ENCODE data around the gene MGA.

DNA sequence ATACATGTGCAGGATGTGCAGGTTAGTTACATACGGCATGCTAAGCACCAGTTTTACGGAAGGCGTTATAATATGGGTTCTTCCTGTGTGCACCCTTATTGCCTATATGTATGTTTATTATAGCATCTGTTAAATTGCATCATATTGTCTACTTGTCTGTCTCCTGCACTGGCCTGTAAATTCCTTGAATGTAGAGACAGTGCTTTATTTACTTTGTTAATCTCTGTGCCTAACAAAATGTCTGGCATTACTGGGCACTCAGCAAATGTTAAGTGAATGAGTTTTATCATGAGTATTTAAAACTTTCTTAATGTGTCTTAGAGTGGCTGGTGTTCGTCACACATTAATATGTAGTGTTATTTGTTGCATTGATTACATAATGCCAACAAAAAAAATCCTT, 23.8 kb downstream of the MGA start:
- TF ChIP-seq, protein P1, sequence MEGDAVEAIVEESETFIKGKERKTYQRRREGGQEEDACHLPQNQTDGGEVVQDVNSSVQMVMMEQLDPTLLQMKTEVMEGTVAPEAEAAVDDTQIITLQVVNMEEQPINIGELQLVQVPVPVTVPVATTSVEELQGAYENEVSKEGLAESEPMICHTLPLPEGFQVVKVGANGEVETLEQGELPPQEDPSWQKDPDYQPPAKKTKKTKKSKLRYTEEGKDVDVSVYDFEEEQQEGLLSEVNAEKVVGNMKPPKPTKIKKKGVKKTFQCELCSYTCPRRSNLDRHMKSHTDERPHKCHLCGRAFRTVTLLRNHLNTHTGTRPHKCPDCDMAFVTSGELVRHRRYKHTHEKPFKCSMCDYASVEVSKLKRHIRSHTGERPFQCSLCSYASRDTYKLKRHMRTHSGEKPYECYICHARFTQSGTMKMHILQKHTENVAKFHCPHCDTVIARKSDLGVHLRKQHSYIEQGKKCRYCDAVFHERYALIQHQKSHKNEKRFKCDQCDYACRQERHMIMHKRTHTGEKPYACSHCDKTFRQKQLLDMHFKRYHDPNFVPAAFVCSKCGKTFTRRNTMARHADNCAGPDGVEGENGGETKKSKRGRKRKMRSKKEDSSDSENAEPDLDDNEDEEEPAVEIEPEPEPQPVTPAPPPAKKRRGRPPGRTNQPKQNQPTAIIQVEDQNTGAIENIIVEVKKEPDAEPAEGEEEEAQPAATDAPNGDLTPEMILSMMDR (conservative IDR thresholded peaks at IDR 0.05; ENCODE audit: low read depth in 2 of 2) = no peak
- TF ChIP-seq, protein P2, sequence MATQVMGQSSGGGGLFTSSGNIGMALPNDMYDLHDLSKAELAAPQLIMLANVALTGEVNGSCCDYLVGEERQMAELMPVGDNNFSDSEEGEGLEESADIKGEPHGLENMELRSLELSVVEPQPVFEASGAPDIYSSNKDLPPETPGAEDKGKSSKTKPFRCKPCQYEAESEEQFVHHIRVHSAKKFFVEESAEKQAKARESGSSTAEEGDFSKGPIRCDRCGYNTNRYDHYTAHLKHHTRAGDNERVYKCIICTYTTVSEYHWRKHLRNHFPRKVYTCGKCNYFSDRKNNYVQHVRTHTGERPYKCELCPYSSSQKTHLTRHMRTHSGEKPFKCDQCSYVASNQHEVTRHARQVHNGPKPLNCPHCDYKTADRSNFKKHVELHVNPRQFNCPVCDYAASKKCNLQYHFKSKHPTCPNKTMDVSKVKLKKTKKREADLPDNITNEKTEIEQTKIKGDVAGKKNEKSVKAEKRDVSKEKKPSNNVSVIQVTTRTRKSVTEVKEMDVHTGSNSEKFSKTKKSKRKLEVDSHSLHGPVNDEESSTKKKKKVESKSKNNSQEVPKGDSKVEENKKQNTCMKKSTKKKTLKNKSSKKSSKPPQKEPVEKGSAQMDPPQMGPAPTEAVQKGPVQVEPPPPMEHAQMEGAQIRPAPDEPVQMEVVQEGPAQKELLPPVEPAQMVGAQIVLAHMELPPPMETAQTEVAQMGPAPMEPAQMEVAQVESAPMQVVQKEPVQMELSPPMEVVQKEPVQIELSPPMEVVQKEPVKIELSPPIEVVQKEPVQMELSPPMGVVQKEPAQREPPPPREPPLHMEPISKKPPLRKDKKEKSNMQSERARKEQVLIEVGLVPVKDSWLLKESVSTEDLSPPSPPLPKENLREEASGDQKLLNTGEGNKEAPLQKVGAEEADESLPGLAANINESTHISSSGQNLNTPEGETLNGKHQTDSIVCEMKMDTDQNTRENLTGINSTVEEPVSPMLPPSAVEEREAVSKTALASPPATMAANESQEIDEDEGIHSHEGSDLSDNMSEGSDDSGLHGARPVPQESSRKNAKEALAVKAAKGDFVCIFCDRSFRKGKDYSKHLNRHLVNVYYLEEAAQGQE (IDR thresholded peaks at IDR 0.05; ENCODE audit: unreplicated experiment) = no peak
- TF ChIP-seq POLR2AphosphoS5 (IDR thresholded peaks at IDR 0.05; ENCODE audit: low read depth) (no peak), EZH2 (IDR thresholded peaks at IDR 0.05; ENCODE audit: low read depth, unreplicated experiment) (no peak), STAT1 (IDR thresholded peaks at IDR 0.05; ENCODE audit: unreplicated experiment) (no peak), EZH2phosphoT487 (IDR thresholded peaks at IDR 0.05; ENCODE audit: unreplicated experiment) (no peak), JUNB (IDR thresholded peaks at IDR 0.05; ENCODE audit: unreplicated experiment) (no peak), CREB1 (CRISPR knock-in tag; IDR thresholded peaks at IDR 0.05; ENCODE audit: low read depth) (no peak), NANOG (IDR thresholded peaks at IDR 0.05; ENCODE audit: borderline replicate concordance) (no peak), ZNF114 (CRISPR knock-in tag; IDR thresholded peaks at IDR 0.05) (no peak)
- TF ChIP-seq, protein P3, sequence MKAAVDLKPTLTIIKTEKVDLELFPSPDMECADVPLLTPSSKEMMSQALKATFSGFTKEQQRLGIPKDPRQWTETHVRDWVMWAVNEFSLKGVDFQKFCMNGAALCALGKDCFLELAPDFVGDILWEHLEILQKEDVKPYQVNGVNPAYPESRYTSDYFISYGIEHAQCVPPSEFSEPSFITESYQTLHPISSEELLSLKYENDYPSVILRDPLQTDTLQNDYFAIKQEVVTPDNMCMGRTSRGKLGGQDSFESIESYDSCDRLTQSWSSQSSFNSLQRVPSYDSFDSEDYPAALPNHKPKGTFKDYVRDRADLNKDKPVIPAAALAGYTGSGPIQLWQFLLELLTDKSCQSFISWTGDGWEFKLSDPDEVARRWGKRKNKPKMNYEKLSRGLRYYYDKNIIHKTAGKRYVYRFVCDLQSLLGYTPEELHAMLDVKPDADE (IDR thresholded peaks at IDR 0.05) = no peak
- TF ChIP-seq, protein P4, sequence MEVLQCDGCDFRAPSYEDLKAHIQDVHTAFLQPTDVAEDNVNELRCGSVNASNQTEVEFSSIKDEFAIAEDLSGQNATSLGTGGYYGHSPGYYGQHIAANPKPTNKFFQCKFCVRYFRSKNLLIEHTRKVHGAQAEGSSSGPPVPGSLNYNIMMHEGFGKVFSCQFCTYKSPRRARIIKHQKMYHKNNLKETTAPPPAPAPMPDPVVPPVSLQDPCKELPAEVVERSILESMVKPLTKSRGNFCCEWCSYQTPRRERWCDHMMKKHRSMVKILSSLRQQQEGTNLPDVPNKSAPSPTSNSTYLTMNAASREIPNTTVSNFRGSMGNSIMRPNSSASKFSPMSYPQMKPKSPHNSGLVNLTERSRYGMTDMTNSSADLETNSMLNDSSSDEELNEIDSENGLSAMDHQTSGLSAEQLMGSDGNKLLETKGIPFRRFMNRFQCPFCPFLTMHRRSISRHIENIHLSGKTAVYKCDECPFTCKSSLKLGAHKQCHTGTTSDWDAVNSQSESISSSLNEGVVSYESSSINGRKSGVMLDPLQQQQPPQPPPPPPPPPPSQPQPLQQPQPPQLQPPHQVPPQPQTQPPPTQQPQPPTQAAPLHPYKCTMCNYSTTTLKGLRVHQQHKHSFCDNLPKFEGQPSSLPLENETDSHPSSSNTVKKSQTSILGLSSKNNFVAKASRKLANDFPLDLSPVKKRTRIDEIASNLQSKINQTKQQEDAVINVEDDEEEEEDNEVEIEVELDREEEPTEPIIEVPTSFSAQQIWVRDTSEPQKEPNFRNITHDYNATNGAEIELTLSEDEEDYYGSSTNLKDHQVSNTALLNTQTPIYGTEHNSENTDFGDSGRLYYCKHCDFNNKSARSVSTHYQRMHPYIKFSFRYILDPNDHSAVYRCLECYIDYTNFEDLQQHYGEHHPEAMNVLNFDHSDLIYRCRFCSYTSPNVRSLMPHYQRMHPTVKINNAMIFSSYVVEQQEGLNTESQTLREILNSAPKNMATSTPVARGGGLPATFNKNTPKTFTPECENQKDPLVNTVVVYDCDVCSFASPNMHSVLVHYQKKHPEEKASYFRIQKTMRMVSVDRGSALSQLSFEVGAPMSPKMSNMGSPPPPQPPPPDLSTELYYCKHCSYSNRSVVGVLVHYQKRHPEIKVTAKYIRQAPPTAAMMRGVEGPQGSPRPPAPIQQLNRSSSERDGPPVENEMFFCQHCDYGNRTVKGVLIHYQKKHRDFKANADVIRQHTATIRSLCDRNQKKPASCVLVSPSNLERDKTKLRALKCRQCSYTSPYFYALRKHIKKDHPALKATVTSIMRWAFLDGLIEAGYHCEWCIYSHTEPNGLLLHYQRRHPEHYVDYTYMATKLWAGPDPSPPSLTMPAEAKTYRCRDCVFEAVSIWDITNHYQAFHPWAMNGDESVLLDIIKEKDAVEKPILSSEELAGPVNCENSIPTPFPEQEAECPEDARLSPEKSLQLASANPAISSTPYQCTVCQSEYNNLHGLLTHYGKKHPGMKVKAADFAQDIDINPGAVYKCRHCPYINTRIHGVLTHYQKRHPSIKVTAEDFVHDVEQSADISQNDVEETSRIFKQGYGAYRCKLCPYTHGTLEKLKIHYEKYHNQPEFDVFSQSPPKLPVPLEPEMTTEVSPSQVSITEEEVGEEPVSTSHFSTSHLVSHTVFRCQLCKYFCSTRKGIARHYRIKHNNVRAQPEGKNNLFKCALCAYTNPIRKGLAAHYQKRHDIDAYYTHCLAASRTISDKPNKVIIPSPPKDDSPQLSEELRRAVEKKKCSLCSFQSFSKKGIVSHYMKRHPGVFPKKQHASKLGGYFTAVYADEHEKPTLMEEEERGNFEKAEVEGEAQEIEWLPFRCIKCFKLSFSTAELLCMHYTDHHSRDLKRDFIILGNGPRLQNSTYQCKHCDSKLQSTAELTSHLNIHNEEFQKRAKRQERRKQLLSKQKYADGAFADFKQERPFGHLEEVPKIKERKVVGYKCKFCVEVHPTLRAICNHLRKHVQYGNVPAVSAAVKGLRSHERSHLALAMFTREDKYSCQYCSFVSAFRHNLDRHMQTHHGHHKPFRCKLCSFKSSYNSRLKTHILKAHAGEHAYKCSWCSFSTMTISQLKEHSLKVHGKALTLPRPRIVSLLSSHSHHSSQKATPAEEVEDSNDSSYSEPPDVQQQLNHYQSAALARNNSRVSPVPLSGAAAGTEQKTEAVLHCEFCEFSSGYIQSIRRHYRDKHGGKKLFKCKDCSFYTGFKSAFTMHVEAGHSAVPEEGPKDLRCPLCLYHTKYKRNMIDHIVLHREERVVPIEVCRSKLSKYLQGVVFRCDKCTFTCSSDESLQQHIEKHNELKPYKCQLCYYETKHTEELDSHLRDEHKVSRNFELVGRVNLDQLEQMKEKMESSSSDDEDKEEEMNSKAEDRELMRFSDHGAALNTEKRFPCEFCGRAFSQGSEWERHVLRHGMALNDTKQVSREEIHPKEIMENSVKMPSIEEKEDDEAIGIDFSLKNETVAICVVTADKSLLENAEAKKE (CRISPR knock-in tag; IDR thresholded peaks at IDR 0.05) = no peak
